K562 (cell line): Measurements from ENCODE around the gene LRRC41. TPM values are rescaled to one million over a fixed set of nuclear protein-coding genes. Genes with fewer than 3 reads are reported as not detected.

Source experiments
- ARID3A ChIP-seq: IDR thresholded peaks from 2 replicates; pipeline ENCODE4 v1.6.1; 2012; ENCODE audit warnings: low read depth, low read length, improper control_type of control experiment, borderline replicate concordance
- CCAR2 ChIP-seq: fragments of 200-400 bp; formaldehyde crosslinking; IDR thresholded peaks from 2 replicates; pipeline ENCODE4 v1.6.1; 2017; ENCODE audit warnings: mild to moderate bottlenecking, low read depth, low read length
- EWSR1 ChIP-seq: fragments of 450-650 bp; IDR thresholded peaks from 2 replicates; pipeline ENCODE4 v1.6.1; 2018; ENCODE audit warnings: borderline replicate concordance, mild to moderate bottlenecking, low read depth, moderate library complexity; ENCODE audit not compliant: partially characterized antibody
- FOXM1 ChIP-seq, 2 experiments: fragments of 450-650 bp in 1 of 2; sonication (generic) in 1 of 2; formaldehyde crosslinking in 1 of 2; IDR thresholded peaks; 2 replicates each; pipeline versions ENCODE4 v1.6.1 to v1.9.0; 2017 to 2022; ENCODE audit warnings: low read depth in 2 of 2, mild to moderate bottlenecking in 2 of 2, missing genetic modification reagents in 1 of 2, moderate library complexity in 1 of 2
- GTF2A2 ChIP-seq: IDR thresholded peaks from 2 replicates; pipeline ENCODE4 v1.6.1; 2016; ENCODE audit warnings: mild to moderate bottlenecking, missing genetic modification characterization, missing compliant biosample characterization
- HDGF ChIP-seq: fragments of 450-650 bp; IDR thresholded peaks from 2 replicates; pipeline ENCODE4 v1.6.1; 2016
- HNRNPL ChIP-seq: fragments of 200-400 bp; formaldehyde crosslinking; IDR thresholded peaks from 2 replicates; pipeline ENCODE4 v1.6.1; 2017; ENCODE audit warnings: low read depth, mild to moderate bottlenecking, low read length
- MAFK ChIP-seq: IDR thresholded peaks from 2 replicates; pipeline ENCODE4 v1.6.1; 2011; ENCODE audit warnings: low read length, improper control_type of control experiment
- MECOM ChIP-seq: fragments of 250-450 bp; sonication (Bioruptor Pico); IDR thresholded peaks from 2 replicates; pipeline ENCODE4 v1.8.0; 2022; ENCODE audit warnings: inconsistent platforms
- MTA3 ChIP-seq: fragments of 450-650 bp; formaldehyde crosslinking; IDR thresholded peaks from 2 replicates; pipeline ENCODE4 v1.6.1; 2017; ENCODE audit warnings: mild to moderate bottlenecking, borderline replicate concordance
- RNF2 ChIP-seq: sonication (generic); IDR thresholded peaks from 2 replicates; pipeline ENCODE4 v1.6.1; 2016
- SMAD1 ChIP-seq: fragments of 150-350 bp; IDR thresholded peaks from 2 replicates; pipeline ENCODE4 v1.6.1; 2014; ENCODE audit warnings: low read length, low read depth; ENCODE audit not compliant: partially characterized antibody
- SMAD3 ChIP-seq: fragments of 450-650 bp; formaldehyde crosslinking; conservative IDR thresholded peaks from 2 replicates; pipeline ENCODE4 v1.4.0; 2020; ENCODE audit warnings: mild to moderate bottlenecking
- ZC3H8 ChIP-seq: fragments of 450-650 bp; IDR thresholded peaks from 2 replicates; pipeline ENCODE4 v1.6.1; 2017
- ZNF232 ChIP-seq: sonication (generic); formaldehyde crosslinking; IDR thresholded peaks from 2 replicates; pipeline ENCODE4 v1.8.0; 2022; ENCODE audit warnings: mild to moderate bottlenecking, missing genetic modification reagents
- ZNF318 ChIP-seq, 2 experiments: fragments of 450-650 bp; IDR thresholded peaks; 2 replicates each; pipeline ENCODE4 v1.6.1; 2016; ENCODE audit warnings: mild to moderate bottlenecking in 2 of 2, borderline replicate concordance in 1 of 2, low read depth in 1 of 2, moderate library complexity in 1 of 2
- ZNF644 ChIP-seq: fragments of 200-800 bp; sonication (Bioruptor generic); IDR thresholded peaks from 2 replicates; pipeline ENCODE4 v1.6.1; 2016; ENCODE audit warnings: low read depth, missing genetic modification characterization, missing compliant biosample characterization
- ZNF785 ChIP-seq: fragments of 250-450 bp; sonication (Bioruptor Pico); IDR thresholded peaks from 2 replicates; pipeline ENCODE4 v1.4.0; 2020; ENCODE audit warnings: mild to moderate bottlenecking
- polyA plus RNA-seq, 8 experiments: library from polyadenylated mRNA; depleted of rRNA in 4 of 8; stranded (reverse) in 5 of 8; unstranded in 3 of 8; fragments of >200 nt; fragmentation: Nextera tagmentation in 2 of 8; fragmentation: Illumina TruSeq in 1 of 8; extraction: Ambion mirVana in 2 of 8; extraction: Trizol in 1 of 8; gene quantifications; 2 replicates each; pipeline versions ENCODE4 v1.2.1 to v1.2.3, GENCODE V29; 2011 to 2014; ENCODE audit warnings: inconsistent platforms in 1 of 8, missing spikeins in 1 of 8
- total RNA-seq, 7 experiments: library from RNA; depleted of rRNA in 6 of 7; stranded (reverse); fragments of >200 nt in 6 of 7; fragmentation: Illumina TruSeq in 2 of 7; extraction: Trizol in 2 of 7; gene quantifications; 2 replicates each; pipeline versions ENCODE4 v1.2.1 to v1.2.3, GENCODE V29; 2011 to 2021; ENCODE audit warnings: low replicate concordance in 1 of 7

Gene LRRC41
- total and polyA plus RNA-seq, 9 of the 15 experiments (the other 6 are each of a cell fraction or from before 2014, with no cell fraction given), result 10.5 to 64.7 (median 44.2) TPM

- TF ChIP-seq ZNF318 (IDR thresholded peaks at IDR 0.05; ENCODE audit: borderline replicate concordance in 1 of 2, low read depth in 1 of 2) (no peak), MTA3 (peak; percentile 10; the same call in 1 of the 2 replicates), EWSR1 (no peak), RNF2 (no peak), ZC3H8 (no peak), HDGF (no peak), ZNF785 (CRISPR knock-in tag) (no peak), SMAD3 (CRISPR knock-in tag) (no peak), ZNF644 (tag) (no peak), SMAD1 (peak; percentile 58), ZNF232 (CRISPR knock-in tag) (no peak), GTF2A2 (tag) (no peak), CCAR2 (no peak), HNRNPL (no peak), ARID3A (no peak; the same call in 1 of the 2 replicates), MAFK (peak; percentile 20; the same call in 1 of the 2 replicates), MECOM (CRISPR knock-in tag) (no peak), FOXM1 (IDR thresholded peaks at IDR 0.05; ENCODE audit: low read depth) (peak; percentile 71), FOXM1 (CRISPR knock-in tag; IDR thresholded peaks at IDR 0.05; ENCODE audit: low read depth) (peak; percentile 83)
Observed at GRCh38 chr1:46247436-46248121, 55.8 kb downstream of the LRRC41 start, which contains the start of gene RAD54L (continued).
